NCI-H446 (cell line): ENCODE data around the gene RSRP1.

Experiments used
- DNase-seq, 2 experiments: peaks; one replicate each; lab custom pipeline; 2025; lab: John Stamatoyannopoulos, UW

RSRP1 gene

GRCh38 chr1:25194054-25194453, 53.2 kb downstream of the RSRP1 start:
- no peak for DNase-seq

GRCh38 chr1:25193229-25193628, 54.0 kb downstream of the RSRP1 start:
- no peak for DNase-seq
